ENCODE results near the gene SLC9A3.

The SLC9A3 gene

GRCh38 chr5:530001-530955 is 6.0 kb upstream of the SLC9A3 start:
- TF ChIP-seq GATA2 (IDR thresholded peaks at IDR 0.05; ENCODE audit: low read depth, low read length): no peak
- no peak for TF ChIP-seq GATA3 (IDR thresholded peaks at IDR 0.05; ENCODE audit: low read depth, low read length)

- no peak for TF ChIP-seq GATA2 (IDR thresholded peaks at IDR 0.05; ENCODE audit: low read depth, low read length)
- no peak for TF ChIP-seq GATA3 (IDR thresholded peaks at IDR 0.05; ENCODE audit: low read depth, low read length)
Observed at GRCh38 chr5:528629-529511, 4.6 kb upstream of the SLC9A3 start.

GRCh38 chr5:527646-528628 is 3.7 kb upstream of the SLC9A3 start:
- TF ChIP-seq GATA2 (IDR thresholded peaks at IDR 0.05; ENCODE audit: low read depth, low read length): no peak
- no peak for TF ChIP-seq GATA3 (IDR thresholded peaks at IDR 0.05; ENCODE audit: low read depth, low read length)

- TF ChIP-seq GATA2 (IDR thresholded peaks at IDR 0.05; ENCODE audit: low read depth, low read length) (no peak), GATA3 (IDR thresholded peaks at IDR 0.05; ENCODE audit: low read depth, low read length) (no peak)
Observed at GRCh38 chr5:526456-527088, 2.3 kb upstream of the SLC9A3 start.

- TF ChIP-seq GATA2 (IDR thresholded peaks at IDR 0.05; ENCODE audit: low read depth, low read length): no peak
- no peak for TF ChIP-seq GATA3 (IDR thresholded peaks at IDR 0.05; ENCODE audit: low read depth, low read length)
Observed at GRCh38 chr5:525916-526315, 1.7 kb upstream of the SLC9A3 start.

GRCh38 chr5:524973-525761 is 918 bp upstream of the SLC9A3 start:
- no peak for TF ChIP-seq GATA2 (IDR thresholded peaks at IDR 0.05; ENCODE audit: low read depth, low read length)
- no peak for TF ChIP-seq GATA3 (IDR thresholded peaks at IDR 0.05; ENCODE audit: low read depth, low read length)

GRCh38 chr5:523441-524222 is 617 bp downstream of the SLC9A3 start:
- TF ChIP-seq GATA3 (IDR thresholded peaks at IDR 0.05; ENCODE audit: low read depth, low read length) (no peak), GATA2 (IDR thresholded peaks at IDR 0.05; ENCODE audit: low read depth, low read length) (no peak)

- TF ChIP-seq GATA2 (IDR thresholded peaks at IDR 0.05; ENCODE audit: low read depth, low read length): no peak
Observed at GRCh38 chr5:522899-523440, 1.3 kb downstream of the SLC9A3 start.

- TF ChIP-seq GATA2 (IDR thresholded peaks at IDR 0.05; ENCODE audit: low read depth, low read length): no peak
- no peak for TF ChIP-seq GATA3 (IDR thresholded peaks at IDR 0.05; ENCODE audit: low read depth, low read length)
Observed at GRCh38 chr5:522116-522515, 2.1 kb downstream of the SLC9A3 start.

- TF ChIP-seq GATA3 (IDR thresholded peaks at IDR 0.05; ENCODE audit: low read depth, low read length): no peak
- TF ChIP-seq GATA2 (IDR thresholded peaks at IDR 0.05; ENCODE audit: low read depth, low read length): no peak
Observed at GRCh38 chr5:521680-522079, 2.6 kb downstream of the SLC9A3 start.

GRCh38 chr5:520850-521226 is 3.4 kb downstream of the SLC9A3 start:
- TF ChIP-seq GATA3 (IDR thresholded peaks at IDR 0.05; ENCODE audit: low read depth, low read length) (no peak), GATA2 (IDR thresholded peaks at IDR 0.05; ENCODE audit: low read depth, low read length) (no peak)

Data from SH-SY5Y (cell line).